ENCODE data around the gene CREB3.

The CREB3 gene

GRCh38 chr9:35750256-35750531 lies 17.7 kb downstream of the CREB3 start:
- no peak for DNase-seq

DNA sequence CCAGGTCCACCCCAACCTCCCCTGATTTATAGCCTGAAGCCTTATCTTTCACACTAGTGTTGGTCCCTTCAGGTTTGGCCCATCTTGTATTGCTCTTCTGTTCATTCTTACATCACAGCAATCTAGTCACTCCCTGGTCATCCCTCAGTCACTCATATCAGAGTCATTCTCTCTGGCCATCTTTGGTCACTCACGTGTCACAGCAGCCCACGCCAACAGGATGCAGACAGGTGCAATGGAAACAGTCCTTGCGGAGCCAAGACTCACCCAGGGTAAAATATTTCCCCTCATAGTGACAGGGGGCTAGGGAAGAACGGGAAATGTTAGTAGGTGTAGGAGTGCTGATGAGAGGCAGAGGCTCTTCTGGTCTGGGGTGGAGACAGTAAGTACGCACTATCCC lies 21.0 kb downstream of the CREB3 start:
- DNase-seq: no peak

GRCh38 chr9:35754264-35754663 lies 21.8 kb downstream of the CREB3 start, which contains the start of gene MSMP:
Gene MSMP (minus strand): TSS chr9:35754276. CDS start chr9:35754129, 147 bp downstream.
- no peak for DNase-seq

DNA sequence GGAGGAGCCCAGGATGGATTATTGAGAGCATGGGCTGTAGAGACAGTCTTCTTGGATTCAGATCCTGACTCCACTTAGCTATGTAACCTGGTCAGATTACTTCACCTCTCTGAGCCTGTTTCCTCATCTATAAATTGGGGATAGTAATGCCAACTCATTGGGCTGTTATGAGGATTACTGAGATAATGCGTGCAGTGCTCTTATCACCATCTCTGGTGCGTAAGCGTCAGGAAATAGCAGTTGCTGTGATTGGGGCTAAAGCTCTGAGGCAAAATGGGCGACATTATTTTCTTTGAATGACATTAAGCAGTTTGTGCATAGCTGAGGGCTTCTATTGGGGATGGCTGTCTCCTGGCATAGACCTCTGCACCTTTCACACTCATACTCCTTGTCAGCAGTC lies 22.6 kb downstream of the CREB3 start:
- DNase-seq: peak; percentile 46

DNA sequence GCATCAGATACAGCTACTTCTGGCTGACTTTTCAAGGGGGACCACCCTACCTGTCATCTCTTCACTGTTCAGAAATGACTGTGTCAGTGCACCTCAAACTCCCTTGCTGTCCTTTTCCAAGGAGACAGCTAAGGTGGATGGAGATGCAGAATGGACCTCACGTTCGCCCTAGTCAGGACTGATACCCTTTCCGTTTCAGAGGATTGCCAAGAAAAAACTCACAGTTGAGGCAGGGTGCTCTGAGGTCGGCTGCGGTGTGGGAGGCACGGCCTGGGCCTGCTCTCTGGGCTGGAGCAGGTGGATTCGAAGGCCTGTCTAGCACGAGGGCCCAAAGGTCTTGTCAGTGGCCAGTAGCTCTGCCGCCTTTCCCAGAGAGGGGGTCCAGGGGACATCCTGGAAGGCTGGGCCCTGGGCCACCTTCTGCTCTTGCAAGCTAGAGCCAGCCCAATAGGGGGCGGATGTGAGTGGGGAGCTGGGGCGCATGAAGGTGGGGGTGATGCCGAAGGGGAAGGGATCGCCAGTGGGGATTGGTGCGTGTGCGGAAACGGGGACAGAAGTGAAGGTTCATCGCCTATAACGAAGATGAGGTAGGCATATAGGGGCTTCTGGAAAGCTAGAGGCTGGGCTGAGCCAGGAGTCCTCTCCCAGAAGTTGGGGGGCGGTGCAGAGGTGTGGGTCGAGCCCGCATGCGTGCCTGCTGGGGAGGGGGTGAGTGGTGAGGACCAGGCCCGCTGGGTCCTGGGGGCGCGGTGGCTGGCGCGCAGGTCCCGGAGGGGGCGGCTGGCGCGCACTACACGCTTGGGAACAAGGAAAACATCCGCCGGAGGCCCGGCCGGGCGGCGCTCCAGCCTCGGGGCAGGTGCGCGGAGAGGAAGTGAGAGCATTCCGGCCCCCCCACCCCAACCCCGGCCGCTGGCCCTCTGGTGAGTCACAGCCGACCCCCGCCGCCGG lies 24.1 kb downstream of the CREB3 start:
- DNase-seq: peak; percentile 92

GRCh38 chr9:35757226-35757891 lies 24.9 kb downstream of the CREB3 start:
- DNase-seq: peak; percentile 67

- no peak for DNase-seq
These were observed 25.4 kb downstream of the CREB3 start for GRCh38 chr9:35757892-35758275.

GRCh38 chr9:35758475-35759050 lies 26.1 kb downstream of the CREB3 start:
- no peak for DNase-seq

GRCh38 chr9:35759795-35760194 lies 27.3 kb downstream of the CREB3 start:
- DNase-seq: no peak

- peak; percentile 37 for DNase-seq
These were observed 28.2 kb downstream of the CREB3 start for GRCh38 chr9:35760651-35761050.

DNA sequence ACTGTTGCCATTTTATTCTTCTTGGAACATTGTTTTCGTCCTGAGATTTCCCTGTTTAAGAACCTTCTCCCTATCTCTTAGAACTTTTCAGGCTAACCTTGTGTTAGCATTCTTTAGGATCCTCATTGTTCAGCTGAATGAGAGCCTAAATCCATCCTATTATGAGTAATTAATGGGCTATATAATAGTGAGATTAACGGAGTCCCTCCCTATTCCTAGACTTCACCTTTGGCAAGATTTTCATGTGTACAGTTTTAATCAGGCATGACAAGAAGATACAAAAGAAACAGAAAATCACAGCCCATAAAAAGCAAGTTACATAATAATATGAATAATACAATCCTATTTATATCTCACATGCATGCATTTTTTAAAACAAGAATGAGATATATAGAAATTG lies 30.7 kb downstream of the CREB3 start:
- no peak for DNase-seq

DNA sequence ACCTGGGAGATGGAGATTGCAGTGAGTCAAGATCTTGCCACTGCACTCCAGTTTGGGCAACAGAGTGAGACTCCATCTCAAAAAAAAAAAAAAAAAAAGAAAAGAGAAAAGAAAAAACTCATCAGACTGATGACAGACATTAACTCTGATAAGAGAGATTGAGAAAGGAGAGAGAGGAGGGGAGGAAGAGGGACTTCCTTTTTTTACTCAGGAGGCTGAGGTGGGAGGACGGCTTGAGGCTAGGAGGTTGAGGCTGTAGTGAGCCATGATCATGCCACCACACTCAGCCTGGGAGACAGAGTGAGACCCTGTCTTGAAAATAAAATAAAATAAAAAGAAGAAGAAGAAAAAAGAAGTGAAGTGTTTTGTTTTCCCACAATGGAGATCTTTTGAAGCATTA lies 31.3 kb downstream of the CREB3 start:
- DNase-seq: peak; percentile 19

- peak; percentile 21 for DNase-seq
These were observed 34.5 kb downstream of the CREB3 start for GRCh38 chr9:35766997-35767396.

- no peak for DNase-seq
These were observed 35.0 kb downstream of the CREB3 start for GRCh38 chr9:35767458-35767857.

- DNase-seq: no peak
These were observed 37.3 kb downstream of the CREB3 start for GRCh38 chr9:35769763-35770162.

DNA sequence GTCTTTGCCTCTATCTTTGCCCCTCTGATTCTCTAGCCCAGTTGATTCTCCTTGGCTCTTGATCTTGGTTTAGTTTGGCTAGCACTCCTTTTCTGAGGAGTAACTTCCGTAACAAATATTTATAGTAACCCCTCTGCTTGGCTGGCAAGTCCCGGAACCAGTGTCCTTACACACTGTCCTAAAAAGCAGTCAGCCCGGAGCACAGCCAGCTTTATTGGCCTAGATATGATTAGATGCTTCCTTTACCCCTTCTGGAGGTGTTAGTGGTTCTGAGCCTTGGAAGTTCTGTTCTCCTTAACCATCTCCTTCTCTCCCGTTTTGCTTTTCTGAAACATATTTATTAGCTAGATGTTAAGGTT lies 38.6 kb downstream of the CREB3 start:
- DNase-seq: no peak

DNA sequence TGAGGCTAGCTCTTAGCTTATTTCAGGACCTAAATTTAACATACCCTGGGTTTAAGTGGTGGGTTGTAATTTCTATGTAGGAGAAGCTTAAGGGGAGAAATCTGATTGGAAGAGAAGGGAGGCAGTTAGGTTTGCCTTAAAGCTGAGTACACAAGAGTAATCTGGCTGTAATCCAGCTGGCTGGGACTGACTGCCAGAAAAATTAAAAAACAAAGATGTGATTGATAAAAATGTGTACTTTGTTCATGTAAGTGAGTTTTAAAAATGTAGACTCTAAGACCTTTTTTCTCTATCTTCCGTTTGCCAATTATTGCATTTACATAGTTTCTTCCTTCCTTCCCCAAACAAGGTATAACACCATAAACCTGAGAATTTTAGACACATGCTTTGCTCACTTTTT lies 39.1 kb downstream of the CREB3 start:
- DNase-seq: peak; percentile 64

DNA sequence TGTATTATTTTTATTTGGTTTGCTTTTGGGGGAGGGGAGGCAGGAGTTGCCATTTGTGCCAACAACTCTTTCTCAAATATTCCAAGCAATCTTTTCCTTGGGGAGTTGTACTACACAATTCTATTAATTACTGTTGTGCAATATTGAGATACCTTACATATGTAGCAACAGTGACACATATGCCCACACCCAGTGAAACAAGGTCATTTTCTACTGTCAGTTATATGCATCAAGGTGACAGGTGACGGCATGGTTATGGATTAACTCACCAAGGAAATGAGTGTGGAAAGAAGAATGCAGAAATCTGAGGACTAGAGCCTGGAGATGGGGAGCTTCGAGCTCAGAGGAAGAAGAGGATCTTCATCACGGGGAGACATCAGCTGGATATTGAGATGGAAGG lies 39.5 kb downstream of the CREB3 start:
- no peak for DNase-seq

GRCh38 chr9:35774907-35775635 lies 42.6 kb downstream of the CREB3 start:
- peak; percentile 63 for DNase-seq

- no peak for DNase-seq
These were observed 43.6 kb downstream of the CREB3 start for GRCh38 chr9:35776018-35776417.

- no peak for DNase-seq
These were observed 46.0 kb downstream of the CREB3 start for GRCh38 chr9:35778496-35778895.

- DNase-seq: no peak
These were observed 48.6 kb downstream of the CREB3 start for GRCh38 chr9:35781066-35781465.

GRCh38 chr9:35783418-35783817 lies 51.0 kb downstream of the CREB3 start:
- no peak for DNase-seq
